Ishikawa (cell line): ENCODE measurements around the gene TBX1.

Experiments used
- CEBPB ChIP-seq: IDR thresholded peaks from 2 replicates; pipeline ENCODE4 v1.6.1; 2012
- CREB1 ChIP-seq: IDR thresholded peaks from 2 replicates; pipeline ENCODE4 v1.6.1; 2012; ENCODE audit warnings: low read depth
- EGR1 ChIP-seq: IDR thresholded peaks from 2 replicates; pipeline ENCODE4 v1.6.1; 2012
- EP300 ChIP-seq: IDR thresholded peaks from 2 replicates; pipeline ENCODE4 v1.6.1; 2012; ENCODE audit warnings: borderline replicate concordance
- FOXM1 ChIP-seq: IDR thresholded peaks from 2 replicates; pipeline ENCODE4 v1.6.1; 2012; ENCODE audit warnings: low read depth, borderline replicate concordance
- MAX ChIP-seq: IDR thresholded peaks from 2 replicates; pipeline ENCODE4 v1.6.1; 2012
- NFIC ChIP-seq: IDR thresholded peaks from 2 replicates; pipeline ENCODE4 v1.6.1; 2012
- RAD21 ChIP-seq: IDR thresholded peaks from 2 replicates; pipeline ENCODE4 v1.6.1; 2012; ENCODE audit warnings: low read depth
- TAF1 ChIP-seq: IDR thresholded peaks from 2 replicates; pipeline ENCODE4 v1.6.1; 2012; ENCODE audit warnings: low read depth, mild to moderate bottlenecking
- TCF12 ChIP-seq: IDR thresholded peaks from 2 replicates; pipeline ENCODE4 v1.6.1; 2012; ENCODE audit warnings: low read depth
- TEAD4 ChIP-seq: IDR thresholded peaks from 2 replicates; pipeline ENCODE4 v1.6.1; 2012
- YY1 ChIP-seq: IDR thresholded peaks from 2 replicates; pipeline ENCODE4 v1.6.1; 2012; ENCODE audit warnings: low read depth
- ZBTB7A ChIP-seq: IDR thresholded peaks from 2 replicates; pipeline ENCODE4 v1.6.1; 2012; ENCODE audit warnings: low read depth
- TF ChIP-seq, protein P1 (sequence below): IDR thresholded peaks from 2 replicates; pipeline ENCODE4 v1.6.1; 2012; ENCODE audit warnings: low read depth, mild to moderate bottlenecking
- TF ChIP-seq, protein P2 (sequence below): IDR thresholded peaks from 2 replicates; pipeline ENCODE4 v1.6.1; 2012

Gene TBX1

GRCh38 chr22:19733755-19734154 lies 26.8 kb upstream of the TBX1 start:
- TF ChIP-seq YY1 (no peak), MAX (no peak), TEAD4 (no peak), TAF1 (no peak), FOXM1 (no peak), TCF12 (no peak), CREB1 (no peak), NFIC (no peak), EP300 (no peak), CEBPB (no peak), ZBTB7A (no peak), EGR1 (no peak), RAD21 (no peak)
- TF ChIP-seq, protein P1, sequence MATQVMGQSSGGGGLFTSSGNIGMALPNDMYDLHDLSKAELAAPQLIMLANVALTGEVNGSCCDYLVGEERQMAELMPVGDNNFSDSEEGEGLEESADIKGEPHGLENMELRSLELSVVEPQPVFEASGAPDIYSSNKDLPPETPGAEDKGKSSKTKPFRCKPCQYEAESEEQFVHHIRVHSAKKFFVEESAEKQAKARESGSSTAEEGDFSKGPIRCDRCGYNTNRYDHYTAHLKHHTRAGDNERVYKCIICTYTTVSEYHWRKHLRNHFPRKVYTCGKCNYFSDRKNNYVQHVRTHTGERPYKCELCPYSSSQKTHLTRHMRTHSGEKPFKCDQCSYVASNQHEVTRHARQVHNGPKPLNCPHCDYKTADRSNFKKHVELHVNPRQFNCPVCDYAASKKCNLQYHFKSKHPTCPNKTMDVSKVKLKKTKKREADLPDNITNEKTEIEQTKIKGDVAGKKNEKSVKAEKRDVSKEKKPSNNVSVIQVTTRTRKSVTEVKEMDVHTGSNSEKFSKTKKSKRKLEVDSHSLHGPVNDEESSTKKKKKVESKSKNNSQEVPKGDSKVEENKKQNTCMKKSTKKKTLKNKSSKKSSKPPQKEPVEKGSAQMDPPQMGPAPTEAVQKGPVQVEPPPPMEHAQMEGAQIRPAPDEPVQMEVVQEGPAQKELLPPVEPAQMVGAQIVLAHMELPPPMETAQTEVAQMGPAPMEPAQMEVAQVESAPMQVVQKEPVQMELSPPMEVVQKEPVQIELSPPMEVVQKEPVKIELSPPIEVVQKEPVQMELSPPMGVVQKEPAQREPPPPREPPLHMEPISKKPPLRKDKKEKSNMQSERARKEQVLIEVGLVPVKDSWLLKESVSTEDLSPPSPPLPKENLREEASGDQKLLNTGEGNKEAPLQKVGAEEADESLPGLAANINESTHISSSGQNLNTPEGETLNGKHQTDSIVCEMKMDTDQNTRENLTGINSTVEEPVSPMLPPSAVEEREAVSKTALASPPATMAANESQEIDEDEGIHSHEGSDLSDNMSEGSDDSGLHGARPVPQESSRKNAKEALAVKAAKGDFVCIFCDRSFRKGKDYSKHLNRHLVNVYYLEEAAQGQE, result no peak
- TF ChIP-seq, protein P2, sequence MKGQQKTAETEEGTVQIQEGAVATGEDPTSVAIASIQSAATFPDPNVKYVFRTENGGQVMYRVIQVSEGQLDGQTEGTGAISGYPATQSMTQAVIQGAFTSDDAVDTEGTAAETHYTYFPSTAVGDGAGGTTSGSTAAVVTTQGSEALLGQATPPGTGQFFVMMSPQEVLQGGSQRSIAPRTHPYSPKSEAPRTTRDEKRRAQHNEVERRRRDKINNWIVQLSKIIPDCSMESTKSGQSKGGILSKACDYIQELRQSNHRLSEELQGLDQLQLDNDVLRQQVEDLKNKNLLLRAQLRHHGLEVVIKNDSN, result no peak

DNA sequence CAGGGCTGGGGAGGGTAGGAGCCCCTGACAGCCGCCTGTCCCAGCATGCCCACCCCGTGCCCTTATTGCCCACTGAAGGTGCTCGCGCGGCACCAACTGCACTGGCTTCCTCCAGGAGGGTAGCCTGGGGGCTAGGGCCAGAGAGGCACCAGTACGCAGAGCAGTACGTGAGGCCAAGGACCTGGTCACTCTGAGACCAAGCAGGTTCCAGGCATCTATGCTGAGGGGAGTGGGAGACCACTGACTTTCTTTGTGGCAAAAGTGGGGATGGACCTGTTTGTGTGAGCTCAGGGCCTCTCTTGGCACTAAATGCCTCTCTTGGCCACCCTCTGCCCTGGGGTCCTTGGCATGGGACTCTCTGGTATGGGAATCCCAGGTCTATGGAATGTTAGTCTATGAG lies 26.4 kb upstream of the TBX1 start:
- TF ChIP-seq NFIC (no peak), RAD21 (no peak), TCF12 (no peak), CREB1 (no peak), EGR1 (no peak), TEAD4 (no peak), YY1 (no peak), EP300 (no peak), TAF1 (no peak), ZBTB7A (no peak), FOXM1 (no peak), MAX (no peak), CEBPB (no peak)
- TF ChIP-seq, protein P2, result no peak
- TF ChIP-seq, protein P1, result no peak

GRCh38 chr22:19734837-19735382 lies 25.7 kb upstream of the TBX1 start:
- TF ChIP-seq, protein P1, result no peak
- TF ChIP-seq TCF12 (no peak), RAD21 (no peak), YY1 (no peak), ZBTB7A (no peak), TAF1 (no peak), MAX (no peak), EGR1 (no peak), NFIC (no peak), TEAD4 (no peak), EP300 (no peak), CREB1 (no peak), CEBPB (no peak), FOXM1 (no peak)
- TF ChIP-seq, protein P2, result no peak
